ENCODE data around the gene GALNT10.
A peak's percentile ranks its signal among the peaks of the same experiment; 100 is the strongest.

The GALNT10 gene

GRCh38 chr5:154174091-154174490 lies 16.4 kb upstream of the GALNT10 start:
- ChIA-PET POLR2A (no interaction called here), CTCF (interaction anchor here (1.3 to 1.5 kb wide), 2 partner anchors 11 to 102 kb away, joined by 4 to 8 read pairs; no protein-coding TSS in a partner anchor)
- TF ChIP-seq L3MBTL2 (conservative IDR thresholded peaks at IDR 0.05) (no peak), FOXM1 (IDR thresholded peaks at IDR 0.05; ENCODE audit: borderline replicate concordance) (no peak), NFRKB (IDR thresholded peaks at IDR 0.05) (no peak), LEF1 (IDR thresholded peaks at IDR 0.05; ENCODE audit: borderline replicate concordance) (no peak), SP1 (IDR thresholded peaks at IDR 0.05) (no peak), ZNF384 (IDR thresholded peaks at IDR 0.05) (no peak), BHLHE40 (IDR thresholded peaks at IDR 0.05; ENCODE audit: borderline replicate concordance) (no peak), FOXA1 (IDR thresholded peaks at IDR 0.05) (no peak), ELF4 (IDR thresholded peaks at IDR 0.05) (no peak)
- no peak for DNase-seq (ENCODE audit: extremely low spot score)

- no peak for DNase-seq (ENCODE audit: extremely low spot score)
- TF ChIP-seq SP1 (IDR thresholded peaks at IDR 0.05), result no peak
- TF ChIP-seq CTBP1 (IDR thresholded peaks at IDR 0.05; ENCODE audit: borderline replicate concordance), result no peak
- TF ChIP-seq ZNF384 (IDR thresholded peaks at IDR 0.05), result no peak
- TF ChIP-seq LEF1 (IDR thresholded peaks at IDR 0.05; ENCODE audit: borderline replicate concordance), result no peak
- TF ChIP-seq PKNOX1 (IDR thresholded peaks at IDR 0.05), result no peak
- no peak for TF ChIP-seq SUZ12 (IDR thresholded peaks at IDR 0.05)
- POLR2A ChIA-PET, result interaction anchor here (0.8 kb wide), 1 partner anchor 14 kb away, joined by 3 read pairs; no protein-coding TSS in a partner anchor
- CTCF ChIA-PET, result no interaction called here
These were observed 14.4 kb upstream of the GALNT10 start for GRCh38 chr5:154176181-154176580.

- DNase-seq (ENCODE audit: extremely low spot score), result no peak
- CTCF ChIA-PET, result interaction anchor here (0.5 to 4.7 kb wide), 6 partner anchors 15 to 191 kb away, joined by 3 to 27 read pairs (median 3); no protein-coding TSS in a partner anchor
- no peak for TF ChIP-seq BHLHE40 (IDR thresholded peaks at IDR 0.05; ENCODE audit: borderline replicate concordance)
- no peak for TF ChIP-seq L3MBTL2 (conservative IDR thresholded peaks at IDR 0.05)
- no peak for TF ChIP-seq SP1 (IDR thresholded peaks at IDR 0.05)
- no peak for TF ChIP-seq FOXK2 (IDR thresholded peaks at IDR 0.05)
- no peak for TF ChIP-seq LEF1 (IDR thresholded peaks at IDR 0.05; ENCODE audit: borderline replicate concordance)
- TF ChIP-seq FOXM1 (IDR thresholded peaks at IDR 0.05; ENCODE audit: borderline replicate concordance), result no peak
- no peak for TF ChIP-seq PKNOX1 (IDR thresholded peaks at IDR 0.05)
- no peak for TF ChIP-seq ELF4 (IDR thresholded peaks at IDR 0.05)
- TF ChIP-seq TARDBP (IDR thresholded peaks at IDR 0.05), result no peak
- TF ChIP-seq CTBP1 (IDR thresholded peaks at IDR 0.05; ENCODE audit: borderline replicate concordance), result no peak
- POLR2A ChIA-PET, result no interaction called here
These were observed 11.9 kb upstream of the GALNT10 start for GRCh38 chr5:154178661-154179060.

GRCh38 chr5:154179846-154180710 lies 10.5 kb upstream of the GALNT10 start:
- peak; percentile 71 for DNase-seq (ENCODE audit: extremely low spot score)

GRCh38 chr5:154181161-154181560 lies 9.4 kb upstream of the GALNT10 start:
- ChIA-PET POLR2A (no interaction called here), CTCF (interaction anchor here (0.9 to 4.7 kb wide), 5 partner anchors 9 to 224 kb away, joined by 3 to 27 read pairs (median 4); partner anchors contain the start of gene GALNT10)
- DNase-seq (ENCODE audit: extremely low spot score), result no peak
- TF ChIP-seq NFRKB (IDR thresholded peaks at IDR 0.05), result no peak
- TF ChIP-seq BHLHE40 (IDR thresholded peaks at IDR 0.05; ENCODE audit: borderline replicate concordance), result no peak
- TF ChIP-seq FOXK2 (IDR thresholded peaks at IDR 0.05), result no peak
- no peak for TF ChIP-seq LEF1 (IDR thresholded peaks at IDR 0.05; ENCODE audit: borderline replicate concordance)
- TF ChIP-seq ZNF384 (IDR thresholded peaks at IDR 0.05), result no peak

More at GRCh38 chr5:154179846-154180710, 10.5 kb upstream of the GALNT10 start:
- CTCF ChIA-PET, result interaction anchor here (0.5 to 4.7 kb wide), 11 partner anchors 10 to 230 kb away, joined by 3 to 27 read pairs (median 4); partner anchors contain the start of gene GALNT10
- POLR2A ChIA-PET, result no interaction called here
- TF ChIP-seq CTBP1 (IDR thresholded peaks at IDR 0.05; ENCODE audit: borderline replicate concordance) (no peak), HDGF (IDR thresholded peaks at IDR 0.05; ENCODE audit: borderline replicate concordance) (no peak), TARDBP (IDR thresholded peaks at IDR 0.05) (no peak)

- TF ChIP-seq L3MBTL2 (conservative IDR thresholded peaks at IDR 0.05) (no peak), BHLHE40 (IDR thresholded peaks at IDR 0.05; ENCODE audit: borderline replicate concordance) (no peak), ARNT (IDR thresholded peaks at IDR 0.05) (no peak), FOXM1 (IDR thresholded peaks at IDR 0.05; ENCODE audit: borderline replicate concordance) (no peak), CTBP1 (IDR thresholded peaks at IDR 0.05; ENCODE audit: borderline replicate concordance) (no peak), LEF1 (IDR thresholded peaks at IDR 0.05; ENCODE audit: borderline replicate concordance) (no peak), SUZ12 (IDR thresholded peaks at IDR 0.05) (no peak), FOXA1 (IDR thresholded peaks at IDR 0.05) (no peak), HDGF (IDR thresholded peaks at IDR 0.05; ENCODE audit: borderline replicate concordance) (no peak), FOXK2 (IDR thresholded peaks at IDR 0.05) (no peak), TARDBP (IDR thresholded peaks at IDR 0.05) (no peak), NFRKB (IDR thresholded peaks at IDR 0.05) (no peak), SP1 (IDR thresholded peaks at IDR 0.05) (no peak)
- DNase-seq (ENCODE audit: extremely low spot score), result no peak
- ChIA-PET CTCF (interaction anchor here (0.6 to 2.8 kb wide), 7 partner anchors 9 to 218 kb away, joined by 3 to 14 read pairs (median 5); no protein-coding TSS in a partner anchor), POLR2A (interaction anchor here (0.8 to 2.3 kb wide), 5 partner anchors 13 to 216 kb away, joined by 3 to 8 read pairs (median 4); partner anchors contain the start of genes FAM114A2 and MFAP3)
These were observed 1.2 kb upstream of the GALNT10 start for GRCh38 chr5:154189256-154189818.
